ENCODE data around the gene PRKAG1. TPM values are rescaled to one million over a fixed set of nuclear protein-coding genes. Genes with fewer than 3 reads are reported as not detected.

PRKAG1 gene
- total RNA-seq, 2 donors from 2014 or later = 27.6 to 38.1 TPM

DNA sequence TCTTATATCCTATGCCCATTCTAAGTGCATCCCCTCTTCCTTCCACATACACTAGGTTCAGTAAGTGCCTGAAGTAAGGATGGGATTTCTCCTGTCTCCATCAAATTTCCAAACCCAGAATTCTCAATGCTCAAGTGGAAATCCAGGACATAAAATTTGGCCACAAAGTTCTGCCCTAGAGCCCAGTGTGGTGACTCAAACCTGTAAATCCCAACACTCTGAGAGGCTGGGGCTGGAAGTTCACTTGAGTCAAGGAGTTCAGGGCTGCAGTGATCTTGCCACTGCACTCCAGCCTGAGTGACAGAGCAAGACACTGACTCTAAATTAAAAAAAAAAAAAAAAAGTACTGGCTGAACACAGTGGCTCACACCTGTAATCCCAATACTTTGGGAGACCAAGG is 56.8 kb downstream of the PRKAG1 start:
- H3K4me3 Mint-ChIP-seq = no peak overlapping the region
- H3K27me3 Mint-ChIP-seq (ENCODE audit: insufficient read depth) = peaks cover 11% of the 10 kb centered on the region
- H3K9ac ChIP-seq (ENCODE audit: extremely low read depth, low read length, poor library complexity, severe bottlenecking) = no peak overlapping the region
- H3K4me1 ChIP-seq (ENCODE audit: control insufficient read depth, insufficient read depth, low read length) = no peaks in the 10 kb centered on the region
- H3K27ac ChIP-seq (ENCODE audit: low read depth, low read length) = no peak overlapping the region
- DNase-seq = no peak
- no peaks in the 10 kb centered on the region for H3K36me3 ChIP-seq (ENCODE audit: control insufficient read depth, insufficient read depth, low read length)
- H3K9me3 Mint-ChIP-seq = no peaks in the 10 kb centered on the region
- H3K4me3 ChIP-seq (ENCODE audit: low read length) = no peak overlapping the region
- H3K27ac Mint-ChIP-seq = no peak overlapping the region
- H3K36me3 Mint-ChIP-seq (ENCODE audit: low read depth) = no peaks in the 10 kb centered on the region
- H3K27me3 ChIP-seq (ENCODE audit: control insufficient read depth, insufficient read depth, low read length, poor library complexity, severe bottlenecking) = no peaks in the 10 kb centered on the region
- H3K4me1 Mint-ChIP-seq = peaks cover 12% of the 10 kb centered on the region
- TF ChIP-seq, protein P1, sequence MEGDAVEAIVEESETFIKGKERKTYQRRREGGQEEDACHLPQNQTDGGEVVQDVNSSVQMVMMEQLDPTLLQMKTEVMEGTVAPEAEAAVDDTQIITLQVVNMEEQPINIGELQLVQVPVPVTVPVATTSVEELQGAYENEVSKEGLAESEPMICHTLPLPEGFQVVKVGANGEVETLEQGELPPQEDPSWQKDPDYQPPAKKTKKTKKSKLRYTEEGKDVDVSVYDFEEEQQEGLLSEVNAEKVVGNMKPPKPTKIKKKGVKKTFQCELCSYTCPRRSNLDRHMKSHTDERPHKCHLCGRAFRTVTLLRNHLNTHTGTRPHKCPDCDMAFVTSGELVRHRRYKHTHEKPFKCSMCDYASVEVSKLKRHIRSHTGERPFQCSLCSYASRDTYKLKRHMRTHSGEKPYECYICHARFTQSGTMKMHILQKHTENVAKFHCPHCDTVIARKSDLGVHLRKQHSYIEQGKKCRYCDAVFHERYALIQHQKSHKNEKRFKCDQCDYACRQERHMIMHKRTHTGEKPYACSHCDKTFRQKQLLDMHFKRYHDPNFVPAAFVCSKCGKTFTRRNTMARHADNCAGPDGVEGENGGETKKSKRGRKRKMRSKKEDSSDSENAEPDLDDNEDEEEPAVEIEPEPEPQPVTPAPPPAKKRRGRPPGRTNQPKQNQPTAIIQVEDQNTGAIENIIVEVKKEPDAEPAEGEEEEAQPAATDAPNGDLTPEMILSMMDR (conservative IDR thresholded peaks at IDR 0.05) = no peak
- no peaks in the 10 kb centered on the region for H3K9me3 ChIP-seq (ENCODE audit: control insufficient read depth, low read length)

DNA sequence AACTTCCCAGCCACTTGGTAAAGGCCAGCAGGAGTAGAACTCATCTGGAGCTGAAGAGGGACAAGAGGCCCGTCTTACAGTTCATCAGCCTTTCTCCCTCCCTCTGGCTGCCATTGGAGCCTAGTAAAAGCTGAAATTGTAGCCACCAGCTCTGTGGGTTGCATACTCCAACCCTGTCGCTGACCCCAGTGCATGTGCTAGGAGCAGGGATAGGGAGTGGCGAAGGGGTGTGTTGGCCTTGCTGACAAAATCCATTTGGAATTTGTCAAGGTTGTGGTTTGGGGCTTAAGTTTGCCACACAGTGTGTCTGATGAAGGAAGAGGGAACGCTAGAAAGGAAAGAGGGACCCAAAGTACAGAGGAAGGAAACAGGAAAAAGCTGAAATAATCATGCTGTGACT is 57.2 kb downstream of the PRKAG1 start:
- Histone ChIP-seq H3K27me3 (ENCODE audit: control insufficient read depth, insufficient read depth, low read length, poor library complexity, severe bottlenecking) (no peaks in the 10 kb centered on the region), H3K9ac (ENCODE audit: extremely low read depth, low read length, poor library complexity, severe bottlenecking) (no peak overlapping the region), H3K36me3 (ENCODE audit: control insufficient read depth, insufficient read depth, low read length) (no peaks in the 10 kb centered on the region), H3K27ac (ENCODE audit: low read depth, low read length) (no peak overlapping the region), H3K4me3 (ENCODE audit: low read length) (no peak overlapping the region), H3K9me3 (ENCODE audit: control insufficient read depth, low read length) (no peaks in the 10 kb centered on the region), H3K4me1 (ENCODE audit: control insufficient read depth, insufficient read depth, low read length) (no peaks in the 10 kb centered on the region)
- Mint-ChIP-seq H3K4me3 (no peak overlapping the region), H3K36me3 (ENCODE audit: low read depth) (no peaks in the 10 kb centered on the region), H3K4me1 (peaks cover 12% of the 10 kb centered on the region), H3K27me3 (ENCODE audit: insufficient read depth) (peaks cover 9% of the 10 kb centered on the region), H3K27ac (no peak overlapping the region), H3K9me3 (no peaks in the 10 kb centered on the region)
- TF ChIP-seq, protein P1 (conservative IDR thresholded peaks at IDR 0.05) = no peak
- WGBS, 2 experiments (ENCODE audit: insufficient coverage in 1 of 2, insufficient read length in 1 of 2) = 53 to 66% methylated on average over 3 to 4 of the region's 4 CpGs
- DNase-seq = no peak

DNA sequence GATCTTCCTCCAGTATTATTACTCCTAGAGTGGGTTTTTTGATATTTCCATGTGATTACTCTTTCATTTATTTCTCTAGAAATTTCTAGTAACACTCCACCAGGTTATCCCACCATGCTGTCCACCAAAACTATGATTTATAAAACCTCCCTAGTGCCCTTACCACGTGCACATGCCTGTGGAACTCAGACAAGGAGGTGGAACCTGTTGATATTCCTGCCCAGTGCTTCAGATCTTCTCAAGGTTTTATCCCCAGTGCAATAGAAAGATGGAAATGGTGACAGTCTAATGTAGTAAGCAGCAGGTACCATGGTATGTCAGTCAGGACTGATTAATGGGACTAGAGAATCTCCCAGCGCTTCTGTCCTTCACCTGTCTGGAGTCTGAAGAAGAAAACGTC is 57.7 kb downstream of the PRKAG1 start:
- no peak for DNase-seq
- H3K4me1 Mint-ChIP-seq = peaks cover 17% of the 10 kb centered on the region
- Histone ChIP-seq H3K9me3 (ENCODE audit: control insufficient read depth, low read length) (no peaks in the 10 kb centered on the region), H3K27ac (ENCODE audit: low read depth, low read length) (no peak overlapping the region), H3K27me3 (ENCODE audit: control insufficient read depth, insufficient read depth, low read length, poor library complexity, severe bottlenecking) (no peaks in the 10 kb centered on the region), H3K9ac (ENCODE audit: extremely low read depth, low read length, poor library complexity, severe bottlenecking) (no peak overlapping the region), H3K4me3 (ENCODE audit: low read length) (no peak overlapping the region), H3K36me3 (ENCODE audit: control insufficient read depth, insufficient read depth, low read length) (peaks cover 1% of the 10 kb centered on the region), H3K4me1 (ENCODE audit: control insufficient read depth, insufficient read depth, low read length) (no peaks in the 10 kb centered on the region)
- H3K4me3 Mint-ChIP-seq = no peak overlapping the region
- peaks cover 2% of the 10 kb centered on the region for H3K36me3 Mint-ChIP-seq (ENCODE audit: low read depth)
- TF ChIP-seq, protein P1 (conservative IDR thresholded peaks at IDR 0.05) = no peak
- WGBS, 2 experiments (ENCODE audit: insufficient coverage in 1 of 2, insufficient read length in 1 of 2) = 81 to 87% methylated on average over 3 of the region's 3 CpGs
- H3K9me3 Mint-ChIP-seq = no peaks in the 10 kb centered on the region
- H3K27me3 Mint-ChIP-seq (ENCODE audit: insufficient read depth) = peaks cover 8% of the 10 kb centered on the region
- no peak overlapping the region for H3K27ac Mint-ChIP-seq
